ENCODE measurements around the gene APRT. TPM values are rescaled to one million over a fixed set of nuclear protein-coding genes. Genes with fewer than 3 reads are reported as not detected.

The APRT gene
- total and polyA plus RNA-seq, 9 of the 15 experiments (the other 6 are each of a cell fraction or from before 2014, with no cell fraction given), result 41.7 to 409 (median 146) TPM

- TF ChIP-seq PBX2 (CRISPR knock-in tag; IDR thresholded peaks at IDR 0.05; ENCODE audit: low read depth) (no peak; the same call in 1 of the 2 replicates), PBX2 (tag; conservative IDR thresholded peaks at IDR 0.05; ENCODE audit: low read depth) (no peak), SMAD3 (CRISPR knock-in tag; conservative IDR thresholded peaks at IDR 0.05) (0 out of 2 replicates have a peak, but pooled peaks have one; percentile 27), SRF (CRISPR knock-in tag; IDR thresholded peaks at IDR 0.05) (peak in 1 of 2 experiments; percentile 27; a peak in 2 of 4 replicates), SMAD4 (CRISPR knock-in tag; conservative IDR thresholded peaks at IDR 0.05) (peak; percentile 60), ZNF79 (CRISPR knock-in tag; IDR thresholded peaks at IDR 0.05; ENCODE audit: low read depth) (no peak), HDAC2 (IDR thresholded peaks at IDR 0.05) (peak; percentile 55; the same call in 1 of the 2 replicates), HDAC8 (tag; IDR thresholded peaks at IDR 0.05) (no peak), XRCC3 (IDR thresholded peaks at IDR 0.05) (no peak), FOXA1 (IDR thresholded peaks at IDR 0.05; ENCODE audit: borderline replicate concordance) (no peak), FOXP1 (CRISPR knock-in tag; IDR thresholded peaks at IDR 0.05) (no peak; the same call in 1 of the 2 replicates), MIER1 (IDR thresholded peaks at IDR 0.05; ENCODE audit: low read depth) (no peak), ZNF354B (CRISPR knock-in tag; IDR thresholded peaks at IDR 0.05) (no peak), ARID3A (IDR thresholded peaks at IDR 0.05; ENCODE audit: borderline replicate concordance, low read depth, low read length) (no peak)
These were observed at the start of gene APRT (continued) for GRCh38 chr16:88811769-88812512.
